Measurements from ENCODE around the gene ZCWPW1.

DNA sequence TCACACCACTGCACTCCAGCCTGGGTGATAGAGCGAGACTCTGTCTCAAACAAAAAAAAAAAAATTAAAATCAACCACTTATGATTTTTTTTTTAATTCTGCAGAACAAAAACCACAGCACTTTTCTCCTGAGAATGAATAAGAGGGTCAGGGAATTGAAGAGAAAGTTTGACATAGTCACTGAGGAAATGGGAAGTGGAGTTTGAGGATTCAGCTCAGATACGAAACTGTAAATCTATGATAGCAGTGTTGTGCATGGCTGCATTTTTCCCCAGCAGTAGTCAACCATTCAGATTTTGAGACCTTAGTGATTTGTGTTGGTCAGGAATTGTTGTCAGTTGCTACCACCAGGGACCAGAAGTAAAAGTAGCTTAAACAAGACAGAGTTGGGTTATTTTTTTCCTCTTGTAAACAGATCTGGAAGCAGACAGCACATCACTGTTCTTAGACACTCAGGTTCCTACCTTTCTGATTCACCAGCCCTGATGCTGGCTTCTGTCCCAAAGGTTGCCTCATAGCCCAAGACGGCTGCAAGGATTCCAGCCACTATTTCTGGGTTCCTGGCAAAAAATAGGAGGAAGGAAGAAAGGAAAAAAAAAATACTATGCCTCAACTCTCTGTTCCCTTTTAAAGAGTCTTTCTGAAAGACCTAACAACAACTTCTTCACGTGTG, 35.1 kb downstream of the ZCWPW1 start:
- TF ChIP-seq, protein P1, sequence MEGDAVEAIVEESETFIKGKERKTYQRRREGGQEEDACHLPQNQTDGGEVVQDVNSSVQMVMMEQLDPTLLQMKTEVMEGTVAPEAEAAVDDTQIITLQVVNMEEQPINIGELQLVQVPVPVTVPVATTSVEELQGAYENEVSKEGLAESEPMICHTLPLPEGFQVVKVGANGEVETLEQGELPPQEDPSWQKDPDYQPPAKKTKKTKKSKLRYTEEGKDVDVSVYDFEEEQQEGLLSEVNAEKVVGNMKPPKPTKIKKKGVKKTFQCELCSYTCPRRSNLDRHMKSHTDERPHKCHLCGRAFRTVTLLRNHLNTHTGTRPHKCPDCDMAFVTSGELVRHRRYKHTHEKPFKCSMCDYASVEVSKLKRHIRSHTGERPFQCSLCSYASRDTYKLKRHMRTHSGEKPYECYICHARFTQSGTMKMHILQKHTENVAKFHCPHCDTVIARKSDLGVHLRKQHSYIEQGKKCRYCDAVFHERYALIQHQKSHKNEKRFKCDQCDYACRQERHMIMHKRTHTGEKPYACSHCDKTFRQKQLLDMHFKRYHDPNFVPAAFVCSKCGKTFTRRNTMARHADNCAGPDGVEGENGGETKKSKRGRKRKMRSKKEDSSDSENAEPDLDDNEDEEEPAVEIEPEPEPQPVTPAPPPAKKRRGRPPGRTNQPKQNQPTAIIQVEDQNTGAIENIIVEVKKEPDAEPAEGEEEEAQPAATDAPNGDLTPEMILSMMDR (IDR thresholded peaks at IDR 0.05; ENCODE audit: low read depth, low read length): no peak
- no peak for TF ChIP-seq EZH2phosphoT487 (IDR thresholded peaks at IDR 0.05; ENCODE audit: low read depth)
